Ovary (tissue), 3 donors: Measurements from ENCODE around the gene TNFSF11.

ENCODE experiments used
- CTCF ChIP-seq, 3 donors: fragments of 450-650 bp in 2 of 3; fragments of 200-600 bp in 1 of 3; IDR thresholded peaks; one replicate each; pipeline versions ENCODE4 v1.5.1 to v1.8.0; 2016 to 2022; ENCODE audit warnings: antibody characterized with exemption in 3 of 3, mild to moderate bottlenecking in 1 of 3
- EP300 ChIP-seq: sonication (generic); formaldehyde crosslinking; IDR thresholded peaks from one replicate; pipeline ENCODE4 v1.6.1; 2017; ENCODE audit warnings: antibody characterized with exemption
- POLR2A ChIP-seq: fragments of 450-650 bp; IDR thresholded peaks from one replicate; pipeline ENCODE4 v1.6.1; 2017; ENCODE audit warnings: antibody characterized with exemption, mild to moderate bottlenecking, moderate library complexity
- donor health status: DM: no; HTN: no; CAD: no.

DNA sequence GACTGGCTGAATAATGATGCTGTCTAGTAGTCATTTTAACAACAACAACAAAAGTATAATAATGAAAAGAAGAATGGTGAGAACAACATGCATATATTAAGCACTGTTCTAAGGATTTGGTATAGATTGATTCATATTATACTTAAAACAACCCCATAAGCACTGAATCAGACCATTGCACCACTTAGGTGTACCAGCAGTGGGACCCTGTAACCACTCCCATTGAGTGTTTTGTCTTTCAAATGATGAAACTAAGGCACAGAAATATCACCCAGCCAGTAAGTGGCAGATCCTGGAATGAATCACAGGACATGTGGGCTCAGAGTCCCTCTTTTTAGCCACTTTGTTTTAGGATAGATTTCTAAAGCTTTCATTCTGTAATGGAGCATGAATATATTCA lies 14.9 kb upstream of the TNFSF11 start:
- TF ChIP-seq CTCF (IDR thresholded peaks at IDR 0.05) (no peak), POLR2A (no peak), EP300 (no peak)
